K562 (cell line): ENCODE results near the gene TTLL3. TPM values are rescaled to one million over a fixed set of nuclear protein-coding genes. Genes with fewer than 3 reads are reported as not detected.

Experiments used
- ATF1 ChIP-seq, 2 experiments: fragments of 450-650 bp in 1 of 2; IDR thresholded peaks; 2 replicates each; pipeline ENCODE4 v1.6.1; 2016; ENCODE audit warnings: missing compliant biosample characterization in 1 of 2, missing genetic modification characterization in 1 of 2
- BRD4 ChIP-seq: fragments of 200-600 bp; sonication (generic); IDR thresholded peaks from 2 replicates; pipeline ENCODE4 v1.6.1; 2017; ENCODE audit warnings: inconsistent platforms
- CREM ChIP-seq: IDR thresholded peaks from 2 replicates; pipeline ENCODE4 v1.6.1; 2014; ENCODE audit warnings: antibody characterized with exemption, low read depth
- KDM1A ChIP-seq, 2 experiments: fragments of 450-650 bp; IDR thresholded peaks; 2 replicates each; pipeline ENCODE4 v1.6.1; 2016; ENCODE audit warnings: mild to moderate bottlenecking in 2 of 2
- MYBL2 ChIP-seq, 2 experiments: fragments of 450-650 bp in 1 of 2; sonication (generic) in 1 of 2; formaldehyde crosslinking in 1 of 2; IDR thresholded peaks; 2 replicates each; pipeline versions ENCODE4 v1.6.1 to v1.8.1; 2017 to 2022; ENCODE audit warnings: borderline replicate concordance in 1 of 2, inconsistent platforms in 1 of 2, low read depth in 1 of 2, mild to moderate bottlenecking in 1 of 2, missing genetic modification reagents in 1 of 2, moderate library complexity in 1 of 2
- NR4A1 ChIP-seq, 2 experiments: fragments of 250-450 bp in 1 of 2; fragments of 450-650 bp in 1 of 2; sonication (Bioruptor Pico) in 1 of 2; IDR thresholded peaks; 2 replicates each; pipeline versions ENCODE4 v1.4.0 to v1.6.1; 2016 to 2020; ENCODE audit warnings: mild to moderate bottlenecking in 2 of 2, missing compliant biosample characterization in 1 of 2, missing genetic modification characterization in 1 of 2, moderate library complexity in 1 of 2
- SRSF1 ChIP-seq: fragments of 200-400 bp; formaldehyde crosslinking; IDR thresholded peaks from 2 replicates; pipeline ENCODE4 v1.6.1; 2017; ENCODE audit warnings: mild to moderate bottlenecking, low read depth, low read length, moderate library complexity
- ZKSCAN1 ChIP-seq: fragments of 150-350 bp; IDR thresholded peaks from 2 replicates; pipeline ENCODE4 v1.6.1; 2016; ENCODE audit warnings: low read depth, low read length
- ZNF263 ChIP-seq: sonication (generic); formaldehyde crosslinking; IDR thresholded peaks from 2 replicates; pipeline ENCODE4 v1.8.0; 2022; ENCODE audit warnings: mild to moderate bottlenecking, missing genetic modification reagents, borderline replicate concordance
- ZNF431 ChIP-seq: sonication (generic); formaldehyde crosslinking; IDR thresholded peaks from 2 replicates; pipeline ENCODE4 v1.8.0; 2022; ENCODE audit warnings: mild to moderate bottlenecking, missing genetic modification reagents
- ZNF699 ChIP-seq: fragments of 250-450 bp; sonication (Bioruptor Pico); IDR thresholded peaks from 2 replicates; pipeline ENCODE4 v1.8.0; 2021; ENCODE audit warnings: mild to moderate bottlenecking, moderate library complexity; ENCODE audit not compliant: insufficient replicate concordance
- polyA plus RNA-seq, 8 experiments: library from polyadenylated mRNA; depleted of rRNA in 4 of 8; stranded (reverse) in 5 of 8; unstranded in 3 of 8; fragments of >200 nt; fragmentation: Nextera tagmentation in 2 of 8; fragmentation: Illumina TruSeq in 1 of 8; extraction: Ambion mirVana in 2 of 8; extraction: Trizol in 1 of 8; gene quantifications; 2 replicates each; pipeline versions ENCODE4 v1.2.1 to v1.2.3, GENCODE V29; 2011 to 2014; ENCODE audit warnings: inconsistent platforms in 1 of 8, missing spikeins in 1 of 8
- total RNA-seq, 7 experiments: library from RNA; depleted of rRNA in 6 of 7; stranded (reverse); fragments of >200 nt in 6 of 7; fragmentation: Illumina TruSeq in 2 of 7; extraction: Trizol in 2 of 7; gene quantifications; 2 replicates each; pipeline versions ENCODE4 v1.2.1 to v1.2.3, GENCODE V29; 2011 to 2021; ENCODE audit warnings: low replicate concordance in 1 of 7
- TF ChIP-seq, protein P1 (sequence below): fragments of 150-350 bp; conservative IDR thresholded peaks from 2 replicates; pipeline ENCODE4 v1.6.1; 2014; ENCODE audit warnings: low read length
- TF ChIP-seq, protein P2 (sequence below): sonication (generic); formaldehyde crosslinking; IDR thresholded peaks from 2 replicates; pipeline ENCODE4 v1.8.0; 2023; ENCODE audit warnings: missing genetic modification reagents, mild to moderate bottlenecking, borderline replicate concordance
- TF ChIP-seq, protein P3 (sequence below): sonication (generic); formaldehyde crosslinking; IDR thresholded peaks from 2 replicates; pipeline ENCODE4 v1.4.0; 2020; ENCODE audit warnings: mild to moderate bottlenecking, missing genetic modification reagents

The TTLL3 gene
- total and polyA plus RNA-seq, 9 of the 15 experiments (the other 6 are each of a cell fraction or from before 2014, with no cell fraction given), result 8.9 to 106 (median 33.2) TPM

DNA sequence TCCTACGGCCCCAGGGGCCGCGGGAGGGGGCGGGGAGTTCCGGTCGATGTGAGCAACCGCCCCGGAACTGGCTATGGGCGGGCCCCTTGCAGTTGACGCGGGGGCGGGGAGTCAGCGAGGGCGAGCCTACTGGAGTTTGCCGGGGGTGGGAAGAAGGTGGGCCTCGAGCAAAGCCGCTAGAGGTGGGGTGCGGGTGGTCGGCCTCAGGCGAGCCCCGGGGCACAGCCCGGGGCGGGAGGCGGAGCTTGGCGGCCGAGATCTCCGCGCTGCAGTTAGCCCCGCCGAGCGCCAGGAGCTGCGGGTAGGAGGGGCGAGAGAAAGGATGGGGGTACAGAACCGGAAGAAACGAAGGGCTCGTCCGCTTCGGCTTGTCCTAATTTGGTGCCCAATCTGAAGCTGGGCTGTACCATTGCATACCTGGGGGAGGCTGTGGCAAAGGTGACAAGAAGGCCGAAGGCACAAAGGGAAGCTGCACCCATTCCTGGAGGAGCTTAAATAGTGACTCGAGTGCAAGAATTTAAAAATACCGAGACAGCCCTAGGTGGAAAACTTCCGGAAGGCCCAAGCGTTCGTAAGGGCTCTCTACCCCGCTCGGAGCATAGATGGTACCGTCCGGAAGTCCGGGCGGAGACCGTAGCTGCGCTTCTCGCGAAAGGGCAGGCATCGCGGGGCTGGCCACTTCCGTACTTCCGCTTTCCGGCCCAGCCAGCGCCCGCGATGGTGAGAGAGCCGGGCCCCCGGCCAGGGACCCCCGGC is 17.5 kb upstream of the TTLL3 start, which contains the start of the genes ARPC4 and TADA3 (continued):
- TF ChIP-seq NR4A1 (CRISPR knock-in tag; IDR thresholded peaks at IDR 0.05) (no peak), NR4A1 (tag; IDR thresholded peaks at IDR 0.05) (no peak), ZNF699 (CRISPR knock-in tag) (no peak), CREM (peak; percentile 64), ZKSCAN1 (0 out of 2 replicates have a peak, but pooled peaks have one; percentile 6), ZNF263 (CRISPR knock-in tag) (no peak), BRD4 (peak; percentile 29), KDM1A (IDR thresholded peaks at IDR 0.05) (no peak), ZNF431 (no peak; the same call in 1 of the 2 replicates), SRSF1 (no peak), ATF1 (CRISPR knock-in tag; IDR thresholded peaks at IDR 0.05) (no peak), ATF1 (tag; IDR thresholded peaks at IDR 0.05) (peak; percentile 71; the same call in 1 of the 2 replicates), MYBL2 (IDR thresholded peaks at IDR 0.05; ENCODE audit: low read depth) (no peak), MYBL2 (CRISPR knock-in tag; IDR thresholded peaks at IDR 0.05; ENCODE audit: borderline replicate concordance) (no peak)
- TF ChIP-seq, protein P1, sequence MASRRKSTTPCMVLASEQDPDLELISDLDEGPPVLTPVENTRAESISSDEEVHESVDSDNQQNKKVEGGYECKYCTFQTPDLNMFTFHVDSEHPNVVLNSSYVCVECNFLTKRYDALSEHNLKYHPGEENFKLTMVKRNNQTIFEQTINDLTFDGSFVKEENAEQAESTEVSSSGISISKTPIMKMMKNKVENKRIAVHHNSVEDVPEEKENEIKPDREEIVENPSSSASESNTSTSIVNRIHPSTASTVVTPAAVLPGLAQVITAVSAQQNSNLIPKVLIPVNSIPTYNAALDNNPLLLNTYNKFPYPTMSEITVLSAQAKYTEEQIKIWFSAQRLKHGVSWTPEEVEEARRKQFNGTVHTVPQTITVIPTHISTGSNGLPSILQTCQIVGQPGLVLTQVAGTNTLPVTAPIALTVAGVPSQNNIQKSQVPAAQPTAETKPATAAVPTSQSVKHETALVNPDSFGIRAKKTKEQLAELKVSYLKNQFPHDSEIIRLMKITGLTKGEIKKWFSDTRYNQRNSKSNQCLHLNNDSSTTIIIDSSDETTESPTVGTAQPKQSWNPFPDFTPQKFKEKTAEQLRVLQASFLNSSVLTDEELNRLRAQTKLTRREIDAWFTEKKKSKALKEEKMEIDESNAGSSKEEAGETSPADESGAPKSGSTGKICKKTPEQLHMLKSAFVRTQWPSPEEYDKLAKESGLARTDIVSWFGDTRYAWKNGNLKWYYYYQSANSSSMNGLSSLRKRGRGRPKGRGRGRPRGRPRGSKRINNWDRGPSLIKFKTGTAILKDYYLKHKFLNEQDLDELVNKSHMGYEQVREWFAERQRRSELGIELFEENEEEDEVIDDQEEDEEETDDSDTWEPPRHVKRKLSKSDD, result peak; percentile 81
- TF ChIP-seq, protein P2, sequence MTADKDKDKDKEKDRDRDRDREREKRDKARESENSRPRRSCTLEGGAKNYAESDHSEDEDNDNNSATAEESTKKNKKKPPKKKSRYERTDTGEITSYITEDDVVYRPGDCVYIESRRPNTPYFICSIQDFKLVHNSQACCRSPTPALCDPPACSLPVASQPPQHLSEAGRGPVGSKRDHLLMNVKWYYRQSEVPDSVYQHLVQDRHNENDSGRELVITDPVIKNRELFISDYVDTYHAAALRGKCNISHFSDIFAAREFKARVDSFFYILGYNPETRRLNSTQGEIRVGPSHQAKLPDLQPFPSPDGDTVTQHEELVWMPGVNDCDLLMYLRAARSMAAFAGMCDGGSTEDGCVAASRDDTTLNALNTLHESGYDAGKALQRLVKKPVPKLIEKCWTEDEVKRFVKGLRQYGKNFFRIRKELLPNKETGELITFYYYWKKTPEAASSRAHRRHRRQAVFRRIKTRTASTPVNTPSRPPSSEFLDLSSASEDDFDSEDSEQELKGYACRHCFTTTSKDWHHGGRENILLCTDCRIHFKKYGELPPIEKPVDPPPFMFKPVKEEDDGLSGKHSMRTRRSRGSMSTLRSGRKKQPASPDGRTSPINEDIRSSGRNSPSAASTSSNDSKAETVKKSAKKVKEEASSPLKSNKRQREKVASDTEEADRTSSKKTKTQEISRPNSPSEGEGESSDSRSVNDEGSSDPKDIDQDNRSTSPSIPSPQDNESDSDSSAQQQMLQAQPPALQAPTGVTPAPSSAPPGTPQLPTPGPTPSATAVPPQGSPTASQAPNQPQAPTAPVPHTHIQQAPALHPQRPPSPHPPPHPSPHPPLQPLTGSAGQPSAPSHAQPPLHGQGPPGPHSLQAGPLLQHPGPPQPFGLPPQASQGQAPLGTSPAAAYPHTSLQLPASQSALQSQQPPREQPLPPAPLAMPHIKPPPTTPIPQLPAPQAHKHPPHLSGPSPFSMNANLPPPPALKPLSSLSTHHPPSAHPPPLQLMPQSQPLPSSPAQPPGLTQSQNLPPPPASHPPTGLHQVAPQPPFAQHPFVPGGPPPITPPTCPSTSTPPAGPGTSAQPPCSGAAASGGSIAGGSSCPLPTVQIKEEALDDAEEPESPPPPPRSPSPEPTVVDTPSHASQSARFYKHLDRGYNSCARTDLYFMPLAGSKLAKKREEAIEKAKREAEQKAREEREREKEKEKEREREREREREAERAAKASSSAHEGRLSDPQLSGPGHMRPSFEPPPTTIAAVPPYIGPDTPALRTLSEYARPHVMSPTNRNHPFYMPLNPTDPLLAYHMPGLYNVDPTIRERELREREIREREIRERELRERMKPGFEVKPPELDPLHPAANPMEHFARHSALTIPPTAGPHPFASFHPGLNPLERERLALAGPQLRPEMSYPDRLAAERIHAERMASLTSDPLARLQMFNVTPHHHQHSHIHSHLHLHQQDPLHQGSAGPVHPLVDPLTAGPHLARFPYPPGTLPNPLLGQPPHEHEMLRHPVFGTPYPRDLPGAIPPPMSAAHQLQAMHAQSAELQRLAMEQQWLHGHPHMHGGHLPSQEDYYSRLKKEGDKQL (CRISPR knock-in tag), result no peak
- TF ChIP-seq, protein P3, sequence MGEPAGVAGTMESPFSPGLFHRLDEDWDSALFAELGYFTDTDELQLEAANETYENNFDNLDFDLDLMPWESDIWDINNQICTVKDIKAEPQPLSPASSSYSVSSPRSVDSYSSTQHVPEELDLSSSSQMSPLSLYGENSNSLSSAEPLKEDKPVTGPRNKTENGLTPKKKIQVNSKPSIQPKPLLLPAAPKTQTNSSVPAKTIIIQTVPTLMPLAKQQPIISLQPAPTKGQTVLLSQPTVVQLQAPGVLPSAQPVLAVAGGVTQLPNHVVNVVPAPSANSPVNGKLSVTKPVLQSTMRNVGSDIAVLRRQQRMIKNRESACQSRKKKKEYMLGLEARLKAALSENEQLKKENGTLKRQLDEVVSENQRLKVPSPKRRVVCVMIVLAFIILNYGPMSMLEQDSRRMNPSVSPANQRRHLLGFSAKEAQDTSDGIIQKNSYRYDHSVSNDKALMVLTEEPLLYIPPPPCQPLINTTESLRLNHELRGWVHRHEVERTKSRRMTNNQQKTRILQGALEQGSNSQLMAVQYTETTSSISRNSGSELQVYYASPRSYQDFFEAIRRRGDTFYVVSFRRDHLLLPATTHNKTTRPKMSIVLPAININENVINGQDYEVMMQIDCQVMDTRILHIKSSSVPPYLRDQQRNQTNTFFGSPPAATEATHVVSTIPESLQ (CRISPR knock-in tag), result 0 out of 2 replicates have a peak, but pooled peaks have one; percentile 25
